Left cardiac atrium (tissue), 4 donors: Measurements from ENCODE around the gene B4GALT3. TPM values are rescaled to one million over a fixed set of nuclear protein-coding genes. Genes with fewer than 3 reads are reported as not detected.

Source experiments
- ATAC-seq, 2 donors: fragments of 200-7000 bp; cut with Tn5 transposase; one replicate each; pipeline ENCODE4 v1.9.1; 2020; ENCODE audit warnings: mild to moderate bottlenecking in 2 of 2, moderate library complexity in 2 of 2
- DNase-seq: peaks from one replicate; pipeline ENCODE4 v3.0.0-alpha.2; 2020
- intact Hi-C, 2 donors: fragments of 100-400 bp; cut with DNase I; formaldehyde crosslinking; loops; one replicate each; pipeline versions ENCODE4 v1.14.1 to v1.15.1; 2022 to 2023
- total RNA-seq, 2 donors: library from RNA; stranded (reverse); fragmentation: NEBNext Ultra II Directional; extraction: Animal tissue kit (Norgen Biotek cat#: 25700); gene quantifications; one replicate each; pipeline ENCODE4 v1.2.1, GENCODE V29; 2021
- donor health status: DM: no; HTN: yes; CAD: no.
- donor health status: DM: no; HTN: yes; CAD: no; lungs with severe emphysema.
- donor health status: DM: yes; HTN: yes; CAD: no.
- donor health status: Dilated cardiomyopathy.

Gene B4GALT3
- total RNA-seq, 2 donors from 2014 or later = 19.7 to 25.2 TPM

DNA sequence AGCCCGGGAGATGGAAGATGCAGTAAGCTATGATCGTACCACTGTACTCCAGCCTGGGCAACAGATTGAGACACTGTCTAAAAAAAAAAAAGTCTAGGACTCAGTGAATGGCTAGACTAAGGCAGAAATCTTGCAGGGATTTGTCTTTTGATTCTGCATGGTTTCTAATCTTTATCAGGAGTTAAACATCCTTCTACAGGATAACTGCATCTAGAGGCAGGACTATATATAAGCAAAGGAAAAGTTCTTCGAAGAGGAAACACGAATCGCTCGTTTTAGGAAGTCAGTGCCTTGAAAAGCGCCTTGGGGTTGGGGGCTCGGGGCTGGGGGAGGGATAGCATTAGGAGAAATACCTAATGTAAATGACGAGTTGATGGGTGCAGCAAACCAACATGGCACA is 24.1 kb downstream of the B4GALT3 start:
- intact Hi-C loops = no loop called here
- DNase-seq (no peak), ATAC-seq (no peak)

DNA sequence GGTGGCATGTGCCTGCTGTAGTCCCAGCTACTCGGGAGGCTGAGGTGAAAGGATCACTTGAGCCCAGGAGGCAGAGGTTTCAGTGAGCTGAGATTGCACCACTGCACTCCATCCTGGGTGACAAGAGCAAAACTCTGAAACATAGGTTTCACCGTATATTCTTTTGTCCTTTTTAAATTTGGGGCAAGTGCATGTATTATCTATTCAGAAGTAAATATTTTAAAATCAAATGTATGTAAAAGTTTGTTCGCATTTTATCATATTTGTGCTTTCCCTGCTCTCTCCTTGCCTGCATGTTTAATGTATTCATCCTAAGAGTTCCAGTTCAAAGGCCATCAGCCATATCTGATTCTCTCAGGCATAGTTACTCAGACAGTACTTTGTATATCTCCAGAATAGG is 31.5 kb downstream of the B4GALT3 start:
- intact Hi-C loops = no loop called here
- DNase-seq (no peak), ATAC-seq (no peak)

GRCh38 chr1:161140755-161141400 is 36.4 kb downstream of the B4GALT3 start:
- DNase-seq = no peak
- no peak for ATAC-seq
- intact Hi-C loops = no loop called here

DNA sequence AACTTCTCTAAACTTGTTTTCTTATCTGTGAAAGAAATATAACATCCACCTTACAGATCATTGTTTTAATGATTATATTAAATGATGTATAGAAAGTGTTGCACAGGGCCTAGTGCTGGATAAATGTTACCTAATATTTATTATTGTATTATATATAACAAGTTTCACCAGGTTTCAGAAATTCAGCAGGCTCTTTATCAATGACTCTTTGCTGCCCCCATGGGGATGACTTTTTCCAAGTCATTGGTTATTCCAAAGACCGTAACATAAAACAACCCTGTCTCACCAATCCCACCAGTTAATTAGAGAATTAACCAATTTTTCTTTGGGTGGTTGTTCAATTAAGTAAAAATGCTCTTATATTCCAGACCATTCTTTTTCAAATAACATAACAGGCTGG is 37.5 kb downstream of the B4GALT3 start:
- peak in 1 of 2 donors; percentile 24 for ATAC-seq
- intact Hi-C loops = loop anchor here in 1 of 2 donors (10.0 kb wide), 1 partner anchor 95 kb away; the partner anchor contains the start of gene USF1
- DNase-seq = no peak

DNA sequence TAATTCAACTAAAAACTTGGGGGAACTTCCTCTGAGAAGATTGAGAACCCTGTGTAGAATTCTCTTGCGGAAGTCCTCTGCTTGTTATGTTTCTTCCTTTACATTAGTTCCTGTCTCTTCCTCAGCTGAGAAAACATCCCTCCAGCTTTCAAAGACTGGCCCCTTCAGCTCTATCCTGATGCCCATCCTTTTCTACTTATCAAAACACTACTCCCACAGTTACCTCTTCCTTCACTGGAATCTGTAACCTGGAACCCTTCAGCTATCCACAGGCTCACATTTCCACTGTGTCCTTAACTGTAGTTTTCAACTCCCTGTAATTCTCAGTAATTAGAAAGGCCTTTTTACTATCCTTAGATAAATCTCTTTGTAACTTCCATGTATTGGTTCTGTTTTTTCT is 38.9 kb downstream of the B4GALT3 start:
- intact Hi-C loops = loop anchor here in 1 of 2 donors (10.0 kb wide), 1 partner anchor 94 kb away; the partner anchor contains the start of gene USF1
- no peak for ATAC-seq

DNA sequence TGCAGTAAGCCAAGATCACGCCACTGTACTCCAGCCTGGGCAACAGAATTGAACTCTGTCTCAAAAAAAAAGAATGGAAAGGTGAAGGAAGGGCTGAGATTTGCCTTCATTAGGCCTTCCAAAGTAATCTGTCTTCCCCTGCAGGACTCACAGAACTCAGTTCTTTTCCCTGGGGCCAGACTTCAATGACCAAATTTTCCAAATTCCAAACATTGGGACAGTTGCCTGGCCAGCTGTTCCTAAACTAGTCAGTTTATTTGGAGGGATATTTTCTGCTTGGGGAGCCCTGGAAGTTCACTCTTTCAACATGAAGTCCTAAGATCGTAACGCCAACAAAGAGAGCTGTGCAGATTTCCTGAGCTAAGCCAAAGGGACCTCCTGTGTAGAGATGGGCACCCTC is 39.4 kb downstream of the B4GALT3 start:
- no peak for ATAC-seq
- intact Hi-C loops = loop anchor here in 1 of 2 donors (10.0 kb wide), 1 partner anchor 93 kb away; the partner anchor contains the start of gene USF1
- no peak for DNase-seq

More for the DNA sequence above, 38.9 kb downstream of the B4GALT3 start:
- DNase-seq = no peak

GRCh38 chr1:161133220-161133740 is 44.0 kb downstream of the B4GALT3 start:
- no peak for DNase-seq
- ATAC-seq = no peak
- intact Hi-C loops = loop anchor here in 1 of 2 donors (10.0 kb wide), 1 partner anchor 88 kb away; the partner anchor contains the start of gene USF1

DNA sequence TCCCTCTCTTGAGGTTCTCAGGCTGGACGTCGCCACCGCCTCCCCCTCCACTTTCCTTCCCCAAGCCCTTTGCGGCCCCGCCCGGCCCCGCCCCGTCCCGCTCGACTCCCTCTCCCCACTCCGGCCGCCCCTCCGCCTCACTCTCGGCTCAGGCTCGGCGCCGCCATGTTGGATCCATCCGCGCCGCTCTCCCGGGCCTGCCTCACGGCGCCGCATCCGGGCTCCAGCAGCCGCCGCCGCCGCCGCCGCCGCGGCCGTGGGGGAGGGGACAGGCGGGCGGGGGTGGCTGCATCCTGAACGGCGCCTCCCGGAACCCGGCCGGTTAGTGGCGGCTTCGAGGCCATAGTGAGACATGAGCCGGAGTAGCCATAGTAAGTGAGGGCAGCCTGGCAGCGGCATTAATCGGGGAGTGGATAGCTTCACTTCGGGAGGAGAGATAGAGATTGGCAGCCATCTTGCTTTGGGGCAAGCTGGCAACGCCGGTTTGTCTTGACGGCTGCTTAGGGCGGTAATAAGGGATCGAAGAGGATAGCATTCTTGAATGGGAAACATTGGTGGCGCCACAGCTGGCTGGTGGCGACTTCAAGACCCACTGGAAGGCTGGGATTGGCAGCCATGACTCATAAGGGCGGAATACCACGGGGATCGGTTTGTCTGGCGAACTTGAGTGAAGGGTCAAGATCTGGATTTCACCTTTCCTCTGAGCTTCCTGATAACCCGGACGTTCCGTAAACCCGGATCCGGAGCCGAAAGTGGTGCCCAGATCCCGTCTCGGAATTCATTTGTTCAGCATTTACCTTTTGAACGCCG is 44.7 kb downstream of the B4GALT3 start, which contains the start of gene DEDD:
Gene DEDD (minus strand): TSS at position 258 of the 810 bp plus-strand sequence. CDS start 8,205 bp downstream, outside the sequence.
- DNase-seq (peak; percentile 95), ATAC-seq (peak; percentile 96)
- intact Hi-C loops = loop anchor here in 1 of 2 donors (10.0 kb wide), 1 partner anchor 88 kb away; the partner anchor contains the start of gene USF1

DNA sequence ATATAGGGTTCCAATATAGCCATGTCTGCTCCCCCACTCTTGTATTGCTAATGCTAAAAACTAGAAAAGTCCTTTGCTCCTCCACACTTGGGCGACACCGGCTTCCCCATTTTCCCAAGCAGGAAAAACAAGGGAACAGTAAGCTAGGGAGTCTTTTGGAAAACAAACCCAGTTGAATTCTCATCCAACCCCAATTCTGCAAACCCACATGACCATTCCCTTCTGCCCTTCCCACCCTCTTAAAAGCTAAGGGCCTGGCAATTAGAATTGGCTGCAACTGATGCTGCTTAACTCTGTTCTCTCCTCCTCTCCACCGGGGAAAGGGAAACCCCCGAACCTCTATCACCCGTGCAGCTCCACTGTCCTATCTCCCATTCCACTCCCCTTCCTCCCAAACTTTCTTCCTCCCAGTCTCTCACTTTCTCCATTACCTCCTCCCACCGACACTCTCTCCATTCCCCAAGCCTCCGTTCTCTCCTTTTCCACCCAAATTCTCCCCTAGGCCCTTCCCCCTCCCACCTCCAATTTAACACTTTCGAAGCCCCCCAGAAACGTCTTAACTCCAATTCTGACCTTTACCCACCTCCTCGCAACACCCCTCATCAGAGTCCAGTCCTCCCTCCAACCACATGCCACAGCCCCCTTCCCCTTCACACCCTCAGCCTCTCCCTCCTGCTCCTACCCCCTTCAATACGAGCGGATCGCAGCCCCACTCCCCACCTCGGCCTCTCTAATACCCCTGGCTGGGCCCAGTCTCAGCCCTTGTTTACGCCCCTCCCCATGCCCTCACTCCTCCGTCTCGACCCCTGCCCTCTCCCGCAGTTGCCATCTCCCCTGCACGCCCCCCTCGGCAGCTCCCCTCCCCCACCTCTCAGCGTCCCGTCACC is 45.5 kb downstream of the B4GALT3 start:
- intact Hi-C loops = loop anchor here in 1 of 2 donors (10.0 kb wide), 1 partner anchor 87 kb away; the partner anchor contains the start of gene USF1
- ATAC-seq (peak; percentile 6 to 16), DNase-seq (no peak)

DNA sequence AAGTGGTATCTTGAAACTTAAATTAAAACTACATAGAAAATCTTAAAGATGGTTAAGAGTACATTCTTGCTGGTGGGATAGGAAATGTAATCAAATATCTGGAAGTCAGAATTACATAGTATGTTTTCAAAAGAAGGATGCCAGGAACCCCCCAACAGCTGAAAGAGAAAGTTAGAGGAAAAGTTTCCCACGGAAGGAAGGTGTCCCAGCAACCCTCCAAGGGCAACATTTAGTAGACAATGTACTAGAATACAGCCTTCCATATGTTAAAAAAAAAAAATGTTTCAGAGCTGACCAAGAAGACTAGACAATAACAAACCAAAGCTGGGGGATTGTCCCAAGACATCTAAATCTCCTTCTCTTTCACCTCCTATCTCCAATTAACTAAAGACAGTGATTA is 47.0 kb downstream of the B4GALT3 start:
- ATAC-seq = no peak
- intact Hi-C loops = loop anchor here in 1 of 2 donors (10.0 kb wide), 1 partner anchor 85 kb away; the partner anchor contains the start of gene USF1

DNA sequence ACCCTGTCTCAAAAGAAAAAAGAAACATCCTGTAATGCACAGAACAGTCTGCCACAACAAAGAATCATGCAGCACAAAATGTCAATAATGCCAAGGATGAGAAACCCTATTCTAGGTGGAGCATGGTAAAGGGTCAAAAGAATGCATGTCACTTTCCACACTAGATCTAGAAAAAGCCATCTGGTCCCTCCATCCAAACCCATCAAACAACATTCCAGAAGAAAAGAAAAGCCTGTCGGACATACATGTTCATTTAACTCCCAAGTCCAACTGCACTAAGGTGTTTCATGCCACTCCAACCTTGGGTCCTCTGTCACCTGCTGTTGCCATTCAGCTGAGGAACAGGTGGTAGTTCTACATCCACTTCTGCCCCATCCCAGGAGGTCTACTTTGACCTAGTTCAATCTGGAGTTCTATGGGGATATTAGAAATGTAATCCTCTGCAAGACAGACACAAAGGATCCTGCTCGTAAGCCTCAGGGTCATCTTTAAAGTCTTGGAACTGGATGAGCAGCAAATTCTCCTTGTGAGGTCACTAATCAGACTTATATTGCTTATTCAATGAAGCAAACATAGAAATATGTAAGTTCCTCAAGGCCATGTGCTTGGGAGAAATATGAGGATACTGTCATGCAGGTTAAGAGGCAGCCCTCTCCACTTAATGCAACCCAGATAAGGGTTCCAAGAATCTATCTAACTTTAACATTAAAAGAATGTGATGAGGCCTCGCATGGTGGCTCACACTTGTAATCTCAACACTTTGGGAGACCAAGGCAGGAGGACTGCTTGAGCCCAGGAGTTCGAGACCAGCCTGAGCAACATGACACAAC is 48.5 kb downstream of the B4GALT3 start:
- intact Hi-C loops = no loop called here
- ATAC-seq = no peak
- DNase-seq = no peak

More for the DNA sequence above, 47.0 kb downstream of the B4GALT3 start:
- no peak for DNase-seq

DNA sequence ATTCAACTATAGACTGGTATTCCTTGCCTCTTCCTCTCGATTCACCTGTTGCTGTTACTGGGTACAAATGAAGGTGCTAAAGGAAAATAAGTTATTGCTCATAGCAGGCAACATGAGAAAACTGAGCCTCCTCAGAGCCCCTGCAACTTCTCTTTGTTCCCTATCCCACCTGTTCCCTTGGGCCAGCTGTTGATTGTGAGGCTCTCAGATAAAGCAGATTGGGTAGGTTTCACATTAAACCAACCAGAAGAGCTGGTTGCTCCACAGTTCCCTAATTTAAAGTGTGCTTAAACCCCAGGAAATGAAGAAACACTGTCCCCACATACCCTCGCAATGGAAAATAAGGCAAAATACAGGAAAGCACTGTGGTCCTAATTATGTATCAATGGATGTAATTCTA is 49.7 kb downstream of the B4GALT3 start:
- intact Hi-C loops = no loop called here
- no peak for DNase-seq
- no peak for ATAC-seq

- intact Hi-C loops = no loop called here
- ATAC-seq = no peak
- no peak for DNase-seq
Observed at GRCh38 chr1:161122967-161123366, 54.3 kb downstream of the B4GALT3 start.

GRCh38 chr1:161121834-161122233 is 55.5 kb downstream of the B4GALT3 start:
- no peak for ATAC-seq
- DNase-seq = no peak
- intact Hi-C loops = no loop called here
